Natural killer cell treated with Interleukin-12 subunit alpha and Interleukin-12 subunit beta and Interleukin-15 and Interleukin-18, amount 100 ng/mL, for 72 hours (primary cell): ENCODE results near the gene LRMDA. TPM values are rescaled to one million over a fixed set of nuclear protein-coding genes. Genes with fewer than 3 reads are reported as not detected.

Source experiments
- ATAC-seq, 2 donors: fragments of 150-1000 bp; cut with Tn5 transposase in 1 of 2; sonication (Bioruptor Pico), chemical (Tn5 transposase) in 1 of 2; 2 replicates each; pipeline ENCODE4 v1.10.0; 2021
- DNase-seq: peaks from one replicate; pipeline ENCODE4 v3.0.0; 2022; ENCODE audit warnings: low spot score
- H3K27ac Mint-ChIP-seq, 2 donors: 1 replicate in 1 of 2; 2 replicates in 1 of 2; pipeline ENCODE4 v1.8.0; 2022; ENCODE audit warnings: mixed read lengths in 2 of 2, mild to moderate bottlenecking in 1 of 2, moderate library complexity in 1 of 2
- H3K27me3 Mint-ChIP-seq, 2 donors: 1 replicate in 1 of 2; 2 replicates in 1 of 2; pipeline ENCODE4 v1.8.0; 2022; ENCODE audit warnings: mixed read lengths in 2 of 2
- H3K36me3 Mint-ChIP-seq: one replicate; pipeline ENCODE4 v1.8.0; 2022; ENCODE audit warnings: mixed read lengths
- H3K4me1 Mint-ChIP-seq, 2 donors: 1 replicate in 1 of 2; 2 replicates in 1 of 2; pipeline ENCODE4 v1.8.0; 2022; ENCODE audit warnings: low read depth in 2 of 2, mixed read lengths in 2 of 2, mild to moderate bottlenecking in 1 of 2
- H3K4me3 Mint-ChIP-seq: one replicate; pipeline ENCODE4 v1.8.0; 2022; ENCODE audit warnings: mixed read lengths
- H3K9me3 Mint-ChIP-seq: 2 replicates; pipeline ENCODE4 v1.8.0; 2022; ENCODE audit warnings: mixed read lengths
- total RNA-seq, 2 donors: library from RNA; stranded (reverse); gene quantifications; one replicate each; pipeline ENCODE4 v1.2.3, GENCODE V29; 2022

The LRMDA gene
- total RNA-seq, 2 donors from 2014 or later: 0.92 to 1.8 TPM

DNA sequence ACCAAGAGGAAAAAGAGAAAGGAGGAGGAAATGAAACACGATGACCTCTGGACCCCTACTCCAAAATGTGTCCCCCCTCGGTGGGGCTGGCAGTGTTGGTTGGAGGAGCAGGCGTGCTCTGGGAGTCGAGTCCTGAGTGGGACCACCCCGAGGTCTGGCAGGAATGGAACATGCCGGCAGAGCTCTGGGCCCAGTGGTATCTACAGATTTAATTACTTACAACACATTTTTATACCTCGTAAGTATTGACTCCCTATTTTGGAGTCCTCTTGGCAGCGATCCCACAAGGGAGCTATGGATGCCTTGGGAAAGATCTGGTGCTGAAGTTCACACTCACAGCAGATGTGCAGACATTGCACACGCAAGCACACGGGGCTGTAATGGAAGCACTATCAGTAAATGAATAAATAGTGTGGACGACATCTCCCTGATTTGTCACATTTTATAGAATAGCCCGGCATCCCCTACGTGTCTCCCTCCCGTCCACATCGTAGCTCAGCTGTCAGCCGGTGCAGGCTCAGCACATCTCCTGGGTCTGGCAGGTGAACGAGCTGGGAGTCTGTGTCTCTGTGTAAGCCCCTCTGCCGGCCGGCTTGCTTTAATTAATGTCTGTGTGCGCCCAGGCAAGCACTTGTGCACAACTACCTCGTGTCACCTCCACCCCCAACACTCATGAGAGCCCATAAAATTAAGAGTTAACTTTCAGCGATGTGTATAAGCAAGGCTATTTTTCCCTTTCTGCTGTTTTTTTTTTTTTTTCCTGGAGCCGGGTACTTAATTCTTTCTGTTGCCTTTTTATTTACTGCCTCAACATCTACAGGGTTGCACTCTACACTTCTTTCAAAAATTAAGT, 603.2 kb downstream of the LRMDA start:
- Mint-ChIP-seq H3K27ac (no peak overlapping the region), H3K36me3 (no peaks in the 10 kb centered on the region), H3K4me1 (no peaks in the 10 kb centered on the region), H3K4me3 (no peak overlapping the region), H3K27me3 (peaks cover 0 to 11% of the 10 kb centered on the region in 2 donors), H3K9me3 (no peaks in the 10 kb centered on the region)
- DNase-seq (no peak), ATAC-seq (no peak)

DNA sequence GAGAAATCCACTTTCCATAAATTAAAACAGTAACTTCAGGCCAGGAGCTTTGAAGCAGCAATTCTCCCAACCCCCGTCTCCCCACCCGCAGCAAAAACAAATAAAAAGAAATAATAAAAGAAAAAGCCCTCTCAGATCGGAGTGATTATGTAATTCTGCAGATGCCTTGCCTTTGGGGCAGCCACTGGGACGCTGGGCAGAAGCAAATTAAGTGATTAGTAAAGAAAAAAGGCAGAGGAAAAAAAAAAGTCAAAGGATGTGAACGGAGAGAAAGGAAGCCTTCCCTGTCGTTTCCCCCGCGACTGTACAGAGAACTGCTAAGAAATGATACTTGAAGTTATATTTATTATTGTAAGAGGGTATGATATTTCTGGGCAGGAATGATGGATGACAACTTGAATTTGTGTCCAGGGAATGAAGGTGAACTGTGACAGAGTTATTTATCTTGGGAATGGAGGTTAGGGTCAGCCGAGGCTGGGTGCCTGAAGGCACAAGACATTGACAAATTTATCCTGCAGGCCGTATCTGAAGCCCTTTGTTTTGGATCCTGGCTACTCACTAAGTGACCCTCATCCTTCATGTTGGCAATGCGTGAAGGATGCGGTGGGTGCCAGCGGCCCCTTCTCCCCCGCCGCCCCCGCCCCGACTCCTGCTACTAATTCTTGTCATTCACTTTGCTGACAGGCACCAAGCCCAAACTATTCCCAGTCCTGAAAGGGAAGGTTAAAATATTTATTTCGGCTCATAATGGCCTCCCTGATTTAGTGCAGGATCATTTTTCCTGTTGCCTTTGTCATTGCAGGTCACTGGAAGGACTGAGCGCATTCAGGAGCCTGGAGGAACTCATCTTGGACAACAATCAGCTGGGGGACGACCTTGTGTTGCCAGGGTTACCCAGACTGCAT, 604.0 kb downstream of the LRMDA start:
- Mint-ChIP-seq H3K36me3 (no peaks in the 10 kb centered on the region), H3K27ac (no peak overlapping the region), H3K9me3 (no peaks in the 10 kb centered on the region), H3K4me1 (no peaks in the 10 kb centered on the region), H3K27me3 (peaks cover 0 to 11% of the 10 kb centered on the region in 2 donors), H3K4me3 (no peak overlapping the region)
- ATAC-seq (no peak), DNase-seq (no peak)

DNA sequence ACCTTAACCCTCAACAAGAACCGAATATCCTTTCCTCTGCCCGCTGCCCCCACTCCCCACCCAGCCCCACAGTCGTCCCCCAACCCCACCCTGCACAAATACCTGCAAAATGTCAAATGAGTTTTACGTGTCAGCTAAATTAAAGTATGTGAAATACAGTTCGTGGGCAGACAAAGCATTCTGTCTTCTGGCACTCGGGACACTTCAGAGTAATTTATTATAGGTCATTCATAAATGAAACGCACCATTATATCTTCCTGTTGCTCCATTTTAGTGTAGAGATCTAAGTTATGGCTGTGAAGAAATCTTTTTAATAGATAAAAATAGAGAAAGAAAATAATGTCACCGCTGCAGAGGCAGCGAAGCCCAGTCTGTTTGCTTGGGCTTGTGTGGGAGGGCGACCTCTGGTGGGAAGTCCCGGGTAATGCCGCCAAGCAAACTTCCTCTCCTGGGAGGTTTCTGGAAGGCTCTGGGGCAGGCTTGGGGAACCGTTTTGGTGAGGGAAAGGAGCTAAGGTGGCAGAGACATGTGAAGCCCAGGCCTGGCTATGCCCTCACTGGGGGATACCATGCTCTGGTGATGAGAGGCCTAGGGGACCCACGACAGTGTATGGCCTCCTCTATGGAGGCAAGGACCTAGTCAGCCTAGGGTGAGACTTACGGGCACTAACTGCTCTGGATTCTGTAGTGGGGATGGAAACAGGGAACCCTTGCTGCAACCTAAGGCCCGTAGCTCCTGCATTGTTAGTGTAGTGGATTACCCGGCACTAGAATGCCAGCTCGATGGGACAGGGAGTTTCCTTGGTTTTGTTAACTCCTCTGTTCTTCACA, 604.9 kb downstream of the LRMDA start:
- H3K27me3 Mint-ChIP-seq: peaks cover 0 to 11% of the 10 kb centered on the region in 2 donors
- H3K4me3 Mint-ChIP-seq: no peak overlapping the region
- H3K9me3 Mint-ChIP-seq: no peaks in the 10 kb centered on the region
- H3K36me3 Mint-ChIP-seq: no peaks in the 10 kb centered on the region
- no peak for DNase-seq
- ATAC-seq: peak; percentile 43 to 55
- H3K27ac Mint-ChIP-seq: no peak overlapping the region
- no peaks in the 10 kb centered on the region for H3K4me1 Mint-ChIP-seq

DNA sequence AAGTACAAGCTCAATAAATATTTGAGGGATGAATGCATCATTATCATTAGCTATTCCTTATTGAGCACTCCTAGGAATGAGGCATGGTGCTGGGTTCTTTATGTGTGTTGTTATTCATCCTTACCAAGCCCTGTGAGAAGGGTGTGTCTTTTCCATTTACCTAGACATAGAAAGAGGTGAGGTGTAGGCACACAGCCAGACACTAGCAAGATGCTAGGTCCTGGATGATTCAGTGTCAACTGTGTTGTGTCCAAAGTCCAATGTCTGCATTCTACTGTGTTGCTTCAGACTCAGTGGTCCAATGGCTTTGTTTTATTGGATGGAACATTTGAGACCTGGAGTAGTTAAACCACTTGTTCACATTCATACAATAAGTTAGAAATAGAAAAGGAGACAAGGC, 605.5 kb downstream of the LRMDA start:
- H3K4me3 Mint-ChIP-seq: no peak overlapping the region
- no peak overlapping the region for H3K27ac Mint-ChIP-seq
- no peak for DNase-seq
- H3K4me1 Mint-ChIP-seq: no peaks in the 10 kb centered on the region
- no peaks in the 10 kb centered on the region for H3K9me3 Mint-ChIP-seq
- ATAC-seq: no peak
- H3K36me3 Mint-ChIP-seq: no peaks in the 10 kb centered on the region
- peaks cover 0 to 11% of the 10 kb centered on the region in 2 donors for H3K27me3 Mint-ChIP-seq

DNA sequence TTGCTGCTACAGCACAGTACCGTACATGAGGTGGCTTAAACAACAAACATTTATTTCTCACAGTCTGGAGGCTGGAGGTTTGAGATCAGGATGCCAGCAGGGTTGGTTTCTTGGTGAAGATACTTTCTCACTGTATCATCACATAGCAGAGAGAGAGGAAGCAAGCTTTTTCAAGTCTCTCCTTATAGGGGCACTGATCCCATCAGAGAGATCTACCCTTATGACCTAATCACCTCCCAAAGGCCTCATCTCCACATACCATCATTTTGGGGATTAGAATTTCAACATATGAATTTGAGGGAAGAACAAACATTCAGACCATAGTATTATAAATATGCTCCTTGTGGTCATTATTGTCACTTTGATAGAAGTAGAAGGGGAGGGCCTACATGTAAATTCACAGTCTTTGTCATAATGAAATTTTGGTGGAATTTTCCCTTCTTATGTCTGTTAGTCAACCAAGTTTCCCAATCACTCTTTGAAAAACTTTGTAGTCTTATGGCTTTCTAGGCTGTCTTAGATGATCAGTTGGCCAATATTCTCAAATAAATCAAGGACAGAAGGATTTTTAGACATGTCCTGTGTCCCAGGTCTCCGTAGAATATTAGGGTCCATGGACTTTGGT, 606.2 kb downstream of the LRMDA start:
- H3K4me3 Mint-ChIP-seq: no peak overlapping the region
- no peaks in the 10 kb centered on the region for H3K4me1 Mint-ChIP-seq
- H3K9me3 Mint-ChIP-seq: no peaks in the 10 kb centered on the region
- peaks cover 0 to 11% of the 10 kb centered on the region in 2 donors for H3K27me3 Mint-ChIP-seq
- DNase-seq (no peak), ATAC-seq (no peak)
- no peak overlapping the region for H3K27ac Mint-ChIP-seq
- no peaks in the 10 kb centered on the region for H3K36me3 Mint-ChIP-seq

DNA sequence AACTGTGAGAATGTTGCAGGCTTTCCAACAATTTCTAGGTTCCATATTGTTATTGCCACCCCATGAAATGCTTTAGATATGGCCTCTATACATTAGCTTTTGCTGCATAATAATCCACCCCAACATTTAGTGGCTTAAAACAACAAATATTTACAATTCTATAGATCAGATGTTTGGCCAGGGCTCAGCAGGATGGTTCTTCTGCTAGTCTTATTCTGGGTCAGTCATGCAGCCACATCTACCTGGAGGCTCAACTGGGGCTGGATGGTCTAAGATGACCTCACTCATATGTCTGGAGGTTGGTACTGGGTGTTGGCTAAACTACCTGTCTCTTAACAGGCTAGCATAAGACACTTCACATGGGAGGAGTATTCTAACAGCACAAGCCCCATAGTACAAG, 607.3 kb downstream of the LRMDA start:
- H3K27ac Mint-ChIP-seq: no peak overlapping the region
- H3K9me3 Mint-ChIP-seq: no peaks in the 10 kb centered on the region
- DNase-seq: no peak
- H3K4me3 Mint-ChIP-seq: no peak overlapping the region
- H3K27me3 Mint-ChIP-seq: peaks cover 0 to 2% of the 10 kb centered on the region in 2 donors
- no peaks in the 10 kb centered on the region for H3K4me1 Mint-ChIP-seq
- H3K36me3 Mint-ChIP-seq: no peaks in the 10 kb centered on the region
- peak in 1 of 2 donors; percentile 16 for ATAC-seq

DNA sequence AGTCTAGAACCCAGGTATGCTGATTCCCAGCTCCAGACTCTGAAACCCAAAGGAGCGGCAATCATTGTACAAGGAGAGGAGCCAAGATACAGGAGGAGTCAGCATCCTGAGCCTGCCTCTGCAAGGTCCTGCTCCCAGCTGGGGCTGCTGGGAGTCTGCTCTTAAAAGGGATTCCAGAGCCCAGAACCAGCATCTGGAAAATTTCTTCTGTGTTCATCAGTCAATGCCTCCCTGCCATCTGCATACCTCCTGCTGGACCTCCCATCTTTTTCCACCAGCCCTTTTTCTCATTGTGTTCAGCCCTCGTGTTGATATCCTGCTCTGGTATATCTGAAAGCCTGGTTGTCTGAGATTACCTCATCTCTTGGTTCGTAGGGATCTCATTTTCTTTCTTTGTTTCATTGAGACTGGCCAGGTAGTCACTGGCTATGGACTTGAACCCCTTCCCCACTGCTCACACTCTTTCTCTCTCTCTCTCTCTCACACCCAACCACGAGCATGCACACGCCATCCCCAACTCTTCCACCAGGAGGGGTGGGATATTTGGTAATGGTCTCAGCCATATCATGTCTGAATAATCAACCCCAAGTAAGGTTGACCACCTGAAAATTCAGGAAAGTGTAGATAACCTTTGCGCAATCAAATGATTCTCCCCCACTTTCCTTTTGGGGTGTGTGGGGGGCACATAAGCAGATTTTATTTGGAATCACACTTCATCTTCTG, 608.8 kb downstream of the LRMDA start:
- Mint-ChIP-seq H3K36me3 (no peaks in the 10 kb centered on the region), H3K4me3 (no peak overlapping the region), H3K4me1 (no peaks in the 10 kb centered on the region), H3K27me3 (peaks cover 0 to 1% of the 10 kb centered on the region in 2 donors), H3K9me3 (no peaks in the 10 kb centered on the region), H3K27ac (no peak overlapping the region)
- ATAC-seq: no peak
- no peak for DNase-seq

DNA sequence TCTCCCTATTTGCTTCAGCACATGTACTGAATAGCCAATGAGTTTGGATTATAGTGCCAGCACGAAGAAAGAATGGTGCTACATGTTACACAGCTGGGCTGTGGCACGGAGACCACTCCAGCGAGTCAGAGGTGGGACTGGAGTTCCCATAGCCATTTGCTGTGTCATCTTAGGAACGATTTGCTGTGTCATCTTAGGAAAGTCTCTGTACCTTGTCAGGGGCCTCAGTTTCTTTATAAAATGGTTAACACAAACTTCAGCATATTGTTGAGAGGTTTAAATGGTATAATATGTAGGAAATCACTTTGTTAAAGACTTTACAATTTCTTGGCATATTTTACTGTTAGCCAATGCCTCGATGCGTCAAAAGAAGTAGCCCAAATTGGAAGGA, 609.4 kb downstream of the LRMDA start:
- H3K4me3 Mint-ChIP-seq: no peak overlapping the region
- H3K9me3 Mint-ChIP-seq: no peaks in the 10 kb centered on the region
- H3K27ac Mint-ChIP-seq: no peak overlapping the region
- no peaks in the 10 kb centered on the region for H3K4me1 Mint-ChIP-seq
- no peak for DNase-seq
- H3K27me3 Mint-ChIP-seq: peaks cover 0 to 3% of the 10 kb centered on the region in 2 donors
- ATAC-seq: no peak
- H3K36me3 Mint-ChIP-seq: no peaks in the 10 kb centered on the region

DNA sequence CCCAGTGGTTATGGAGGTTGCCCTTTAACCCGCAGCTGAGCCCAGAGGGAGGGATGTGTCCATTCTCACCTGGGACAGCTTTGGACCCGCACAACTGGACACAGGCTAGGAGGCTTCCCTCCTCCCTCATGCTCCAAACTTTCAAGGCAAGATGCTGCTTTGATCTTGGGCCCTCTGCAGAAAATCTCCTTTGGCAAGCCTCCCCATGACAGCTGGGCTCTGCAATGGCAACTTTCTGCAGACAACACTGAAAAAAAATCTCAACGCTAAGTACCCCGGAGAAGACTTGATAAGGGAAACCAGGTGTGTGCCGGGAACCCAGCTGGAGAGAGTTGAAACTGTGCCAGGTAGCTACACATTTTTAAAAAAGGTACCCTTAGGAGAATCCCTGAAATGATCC, 610.1 kb downstream of the LRMDA start:
- Mint-ChIP-seq H3K27ac (no peak overlapping the region), H3K9me3 (no peaks in the 10 kb centered on the region), H3K4me3 (no peak overlapping the region), H3K4me1 (no peaks in the 10 kb centered on the region), H3K36me3 (no peaks in the 10 kb centered on the region), H3K27me3 (peaks cover 0 to 3% of the 10 kb centered on the region in 2 donors)
- no peak for DNase-seq
- no peak for ATAC-seq

DNA sequence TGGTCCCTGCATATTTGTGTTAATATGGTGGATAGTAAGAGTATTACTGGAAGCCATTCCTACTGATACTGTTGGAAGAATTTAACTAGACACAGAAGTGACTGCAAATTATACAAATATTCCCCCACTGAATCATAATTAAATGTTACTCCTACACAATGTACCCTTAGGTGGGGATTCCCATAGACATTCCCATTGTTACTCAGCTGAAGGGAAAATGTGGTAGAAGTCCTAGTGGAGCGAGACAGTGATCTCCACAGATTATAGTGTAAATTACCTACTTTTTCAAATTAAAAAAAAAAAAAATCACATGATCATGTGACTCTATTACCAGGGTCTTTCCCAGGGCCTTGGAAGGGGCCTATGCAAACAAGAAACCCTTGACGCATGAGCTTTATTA, 611.8 kb downstream of the LRMDA start:
- Mint-ChIP-seq H3K36me3 (no peaks in the 10 kb centered on the region), H3K27me3 (peaks cover 0 to 3% of the 10 kb centered on the region in 2 donors), H3K4me1 (no peaks in the 10 kb centered on the region), H3K4me3 (no peak overlapping the region), H3K27ac (no peak overlapping the region), H3K9me3 (no peaks in the 10 kb centered on the region)
- ATAC-seq (no peak), DNase-seq (no peak)

DNA sequence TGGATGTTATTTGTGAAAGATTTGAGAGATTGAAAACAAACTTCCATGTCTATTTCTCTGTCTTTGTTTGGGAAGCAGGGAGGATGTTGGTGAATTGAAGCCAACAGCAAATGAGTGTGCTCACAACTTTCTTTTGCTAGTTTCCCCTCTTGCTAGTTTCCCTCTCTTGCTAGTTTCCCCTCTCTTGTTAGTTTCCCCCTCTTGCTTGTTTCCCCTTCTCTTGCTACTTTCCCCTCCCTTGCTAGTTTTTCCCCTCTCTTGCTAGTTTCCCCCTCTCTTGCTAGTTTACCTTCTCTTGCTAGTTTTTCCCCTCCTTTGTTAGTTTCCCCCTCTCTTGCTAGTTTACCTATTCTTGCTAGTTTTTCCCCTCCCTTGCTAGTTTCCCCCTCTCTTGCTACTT, 613.3 kb downstream of the LRMDA start:
- H3K4me1 Mint-ChIP-seq: no peaks in the 10 kb centered on the region
- H3K36me3 Mint-ChIP-seq: no peaks in the 10 kb centered on the region
- H3K27me3 Mint-ChIP-seq: peaks cover 0 to 3% of the 10 kb centered on the region in 2 donors
- no peaks in the 10 kb centered on the region for H3K9me3 Mint-ChIP-seq
- DNase-seq (no peak), ATAC-seq (no peak)
- H3K27ac Mint-ChIP-seq: no peak overlapping the region
- H3K4me3 Mint-ChIP-seq: no peak overlapping the region

DNA sequence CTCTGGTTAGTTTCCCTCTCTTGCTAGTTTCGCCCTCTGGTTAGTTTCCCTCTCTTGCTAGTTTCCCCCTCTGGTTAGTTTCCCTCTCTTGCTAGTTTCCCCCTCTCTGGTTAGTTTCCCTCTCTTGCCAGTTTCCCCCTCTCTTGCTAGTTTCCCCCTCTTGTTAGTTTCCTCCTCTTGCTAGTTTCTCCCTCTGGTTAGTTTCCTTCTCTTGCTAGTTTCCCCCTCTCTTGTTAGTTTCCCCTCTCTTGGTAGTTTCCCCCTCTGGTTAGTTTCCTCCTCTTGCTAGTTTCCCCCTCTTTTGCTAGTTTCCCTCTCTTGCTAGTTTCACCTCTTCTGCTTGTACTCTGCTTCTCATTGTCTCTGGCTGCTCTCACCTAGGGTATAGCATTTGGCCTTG, 613.8 kb downstream of the LRMDA start:
- no peak for ATAC-seq
- Mint-ChIP-seq H3K9me3 (no peaks in the 10 kb centered on the region), H3K27ac (no peak overlapping the region), H3K4me3 (no peak overlapping the region), H3K36me3 (no peaks in the 10 kb centered on the region), H3K27me3 (peaks cover 0 to 3% of the 10 kb centered on the region in 2 donors), H3K4me1 (no peaks in the 10 kb centered on the region)
- DNase-seq: no peak

DNA sequence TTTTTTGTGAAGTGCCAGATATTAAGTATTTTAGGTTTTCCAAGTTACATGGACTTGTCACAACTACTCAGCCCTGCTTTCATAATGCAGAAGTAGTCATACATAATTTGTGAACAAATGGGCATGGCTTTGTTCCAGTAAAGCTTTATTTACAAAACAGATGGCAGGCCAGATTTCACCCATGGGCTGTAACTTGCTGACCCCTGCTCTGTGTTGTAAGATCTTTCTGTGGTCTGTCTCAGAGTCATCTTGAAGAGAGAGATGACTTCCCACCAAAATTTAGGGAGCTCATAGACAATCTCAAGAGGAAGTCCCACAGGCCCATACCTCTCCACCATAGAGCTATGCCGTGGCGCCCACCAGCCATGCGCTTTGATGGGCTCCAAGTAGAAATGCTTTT, 616.1 kb downstream of the LRMDA start:
- Mint-ChIP-seq H3K4me3 (no peak overlapping the region), H3K27me3 (peaks cover 0 to 12% of the 10 kb centered on the region in 2 donors), H3K27ac (no peak overlapping the region), H3K4me1 (no peaks in the 10 kb centered on the region), H3K9me3 (no peaks in the 10 kb centered on the region), H3K36me3 (no peaks in the 10 kb centered on the region)
- ATAC-seq: no peak
- no peak for DNase-seq
